Measurements from ENCODE around the gene RYR2. TPM values are rescaled to one million over a fixed set of nuclear protein-coding genes. Genes with fewer than 3 reads are reported as not detected.

Gene RYR2
- total and polyA plus RNA-seq, 7 donors: under 0.01 to 22.4 (median 6.1) TPM

DNA sequence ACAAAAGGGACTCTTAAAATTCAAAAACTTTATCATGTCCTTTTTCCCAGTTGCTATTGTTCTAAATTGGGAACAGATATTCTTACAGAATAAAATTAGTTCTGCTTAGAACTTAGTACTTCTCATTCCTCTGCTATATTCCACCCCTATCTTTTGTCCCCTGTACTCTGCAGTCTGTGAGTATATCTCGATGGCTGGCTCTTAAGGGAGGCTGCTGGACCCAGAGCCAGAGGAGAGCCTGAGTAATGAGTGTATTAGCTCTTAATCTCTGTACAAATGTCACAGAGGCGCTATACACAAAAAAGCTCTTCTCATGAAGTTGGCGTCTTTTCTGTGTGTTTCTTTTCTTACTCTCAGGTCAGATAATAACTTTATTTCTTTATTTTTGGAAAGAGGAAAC, 425.3 kb downstream of the RYR2 start:
- H3K9me3 ChIP-seq: no peaks in the 10 kb centered on the region
- H3K4me3 ChIP-seq: no peak overlapping the region
- intact Hi-C loops (cut with DNase I): no loop called here
- 58 to 62% methylated on average over 3 of the region's 3 CpGs for WGBS, 2 donors
- H3K27me3 ChIP-seq: no peaks in the 10 kb centered on the region
- no peak overlapping the region for H3K27ac ChIP-seq
- TF ChIP-seq, protein P1, sequence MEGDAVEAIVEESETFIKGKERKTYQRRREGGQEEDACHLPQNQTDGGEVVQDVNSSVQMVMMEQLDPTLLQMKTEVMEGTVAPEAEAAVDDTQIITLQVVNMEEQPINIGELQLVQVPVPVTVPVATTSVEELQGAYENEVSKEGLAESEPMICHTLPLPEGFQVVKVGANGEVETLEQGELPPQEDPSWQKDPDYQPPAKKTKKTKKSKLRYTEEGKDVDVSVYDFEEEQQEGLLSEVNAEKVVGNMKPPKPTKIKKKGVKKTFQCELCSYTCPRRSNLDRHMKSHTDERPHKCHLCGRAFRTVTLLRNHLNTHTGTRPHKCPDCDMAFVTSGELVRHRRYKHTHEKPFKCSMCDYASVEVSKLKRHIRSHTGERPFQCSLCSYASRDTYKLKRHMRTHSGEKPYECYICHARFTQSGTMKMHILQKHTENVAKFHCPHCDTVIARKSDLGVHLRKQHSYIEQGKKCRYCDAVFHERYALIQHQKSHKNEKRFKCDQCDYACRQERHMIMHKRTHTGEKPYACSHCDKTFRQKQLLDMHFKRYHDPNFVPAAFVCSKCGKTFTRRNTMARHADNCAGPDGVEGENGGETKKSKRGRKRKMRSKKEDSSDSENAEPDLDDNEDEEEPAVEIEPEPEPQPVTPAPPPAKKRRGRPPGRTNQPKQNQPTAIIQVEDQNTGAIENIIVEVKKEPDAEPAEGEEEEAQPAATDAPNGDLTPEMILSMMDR (IDR thresholded peaks at IDR 0.05): no peak
- no peak for TF ChIP-seq EP300 (IDR thresholded peaks at IDR 0.05)
- TF ChIP-seq POLR2AphosphoS5 (IDR thresholded peaks at IDR 0.05): no peak
- TF ChIP-seq POLR2A (IDR thresholded peaks at IDR 0.05): no peak
- H3K36me3 ChIP-seq: no peaks in the 10 kb centered on the region
- no peak for DNase-seq
- no peaks in the 10 kb centered on the region for H3K4me1 ChIP-seq

DNA sequence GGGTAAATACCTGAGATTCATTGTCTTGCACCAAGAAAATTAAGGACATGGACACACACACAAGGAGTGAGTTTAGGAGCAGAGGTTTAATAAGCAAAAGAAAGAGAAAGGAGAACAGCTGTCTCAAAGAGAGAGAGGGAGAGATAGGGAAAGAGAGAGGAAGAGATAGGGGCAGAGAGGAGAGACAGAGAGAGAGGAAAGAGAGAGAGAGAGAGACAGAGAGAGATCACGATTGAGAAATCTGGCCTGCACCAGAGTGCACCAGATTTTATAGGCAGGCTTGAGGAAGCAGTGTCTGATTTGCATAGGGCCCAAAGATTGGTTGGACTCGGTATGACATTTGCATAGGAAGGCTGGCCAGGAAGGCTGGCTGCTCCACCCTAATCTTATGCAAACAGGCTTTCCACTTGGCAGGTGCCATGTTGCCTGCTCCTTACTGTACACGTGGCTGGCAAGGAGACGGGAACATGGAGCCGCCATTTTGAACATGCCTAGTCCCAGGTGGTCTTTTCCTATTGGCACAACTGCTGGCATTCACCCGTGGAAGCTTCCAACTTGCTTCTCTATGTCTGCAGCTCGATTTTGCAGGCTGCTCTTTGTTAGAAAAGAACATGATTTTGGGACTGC, 428.8 kb downstream of the RYR2 start:
- H3K9me3 ChIP-seq: no peaks in the 10 kb centered on the region
- no peak overlapping the region for H3K4me3 ChIP-seq
- WGBS, 2 donors: 54 to 70% methylated on average over 7 of the region's 7 CpGs
- TF ChIP-seq POLR2A (IDR thresholded peaks at IDR 0.05): no peak
- no peak for TF ChIP-seq POLR2AphosphoS5 (IDR thresholded peaks at IDR 0.05)
- TF ChIP-seq, protein P1 (IDR thresholded peaks at IDR 0.05): no peak
- no peak for TF ChIP-seq EP300 (IDR thresholded peaks at IDR 0.05)
- DNase-seq: no peak
- H3K4me1 ChIP-seq: no peaks in the 10 kb centered on the region
- H3K36me3 ChIP-seq: no peaks in the 10 kb centered on the region
- H3K27me3 ChIP-seq: no peaks in the 10 kb centered on the region
- intact Hi-C loops (cut with DNase I): no loop called here
- H3K27ac ChIP-seq: no peak overlapping the region

DNA sequence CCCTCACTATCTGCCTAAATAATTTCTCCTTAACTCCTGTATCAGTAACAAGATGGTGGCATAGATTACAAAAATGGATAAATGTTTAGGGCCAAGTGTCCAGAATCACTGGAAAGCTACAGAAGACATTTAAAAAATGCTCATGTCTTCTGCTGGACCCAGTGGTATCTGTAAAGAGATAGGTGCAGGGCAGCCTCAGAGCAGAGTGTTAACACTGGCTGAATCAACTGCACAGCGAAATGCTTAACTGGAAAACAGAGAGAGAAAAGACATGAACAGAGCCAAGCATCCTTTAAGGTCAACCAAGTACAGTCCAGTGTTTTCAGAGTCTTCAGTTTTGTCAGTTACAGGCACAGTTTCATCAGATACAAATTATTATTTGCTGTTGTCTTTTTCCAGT, 429.4 kb downstream of the RYR2 start:
- intact Hi-C loops (cut with DNase I): no loop called here
- no peak for DNase-seq
- TF ChIP-seq EP300 (IDR thresholded peaks at IDR 0.05): no peak
- no peak for TF ChIP-seq POLR2AphosphoS5 (IDR thresholded peaks at IDR 0.05)
- TF ChIP-seq POLR2A (IDR thresholded peaks at IDR 0.05): no peak
- TF ChIP-seq, protein P1 (IDR thresholded peaks at IDR 0.05): no peak
- Histone ChIP-seq H3K27ac (no peak overlapping the region), H3K9me3 (no peaks in the 10 kb centered on the region), H3K4me1 (no peaks in the 10 kb centered on the region), H3K4me3 (no peak overlapping the region), H3K36me3 (no peaks in the 10 kb centered on the region), H3K27me3 (no peaks in the 10 kb centered on the region)
- WGBS, 2 donors: 0 to 62% methylated on average over 1 of the region's 1 CpG

DNA sequence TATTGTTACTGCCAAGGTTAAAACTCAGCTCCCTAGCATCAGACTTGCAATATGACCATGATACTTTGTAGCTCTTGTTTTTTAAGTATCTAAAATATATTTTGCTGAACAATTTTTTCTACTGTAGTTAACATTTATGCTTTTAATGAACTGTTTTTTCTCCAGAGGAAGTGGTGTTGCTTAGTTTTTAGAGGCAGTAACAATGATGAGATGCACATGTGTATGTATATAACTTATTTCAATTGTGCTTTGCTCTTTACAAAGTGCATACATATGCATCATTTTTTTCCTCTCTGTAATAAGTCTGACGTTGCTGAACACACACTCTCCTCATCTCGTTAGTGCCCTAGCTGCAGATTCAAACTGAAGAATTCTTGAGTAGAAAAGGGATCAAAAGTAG, 430.0 kb downstream of the RYR2 start:
- Histone ChIP-seq H3K27me3 (no peaks in the 10 kb centered on the region), H3K9me3 (no peaks in the 10 kb centered on the region), H3K27ac (no peak overlapping the region), H3K4me3 (no peak overlapping the region), H3K36me3 (no peaks in the 10 kb centered on the region), H3K4me1 (no peaks in the 10 kb centered on the region)
- TF ChIP-seq EP300 (IDR thresholded peaks at IDR 0.05) (no peak), POLR2A (IDR thresholded peaks at IDR 0.05) (no peak), POLR2AphosphoS5 (IDR thresholded peaks at IDR 0.05) (no peak)
- TF ChIP-seq, protein P1 (IDR thresholded peaks at IDR 0.05): no peak
- no peak for DNase-seq
- WGBS, 2 donors: 0 to 54% methylated on average over 2 of the region's 2 CpGs
- intact Hi-C loops (cut with DNase I): no loop called here

DNA sequence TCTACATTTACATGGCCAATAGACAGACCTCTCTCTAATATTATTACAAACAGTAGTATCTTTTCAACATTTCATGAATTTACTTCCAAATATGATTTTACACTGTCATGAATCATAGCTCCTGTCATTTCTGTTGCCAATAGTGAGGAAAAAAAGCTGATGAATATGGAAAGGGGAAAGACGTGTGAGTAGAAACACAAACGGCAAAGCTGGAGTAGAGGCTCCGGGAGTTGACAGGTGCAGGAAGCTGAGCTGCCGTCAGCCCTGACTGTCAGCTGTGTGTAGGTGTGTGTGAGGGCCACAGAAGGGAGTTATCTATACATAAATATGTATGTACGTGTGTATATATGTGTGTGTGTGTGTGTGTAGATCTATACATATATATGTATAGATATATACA, 431.9 kb downstream of the RYR2 start:
- no peaks in the 10 kb centered on the region for H3K9me3 ChIP-seq
- no peak overlapping the region for H3K4me3 ChIP-seq
- H3K27ac ChIP-seq: no peak overlapping the region
- H3K27me3 ChIP-seq: no peaks in the 10 kb centered on the region
- H3K4me1 ChIP-seq: no peaks in the 10 kb centered on the region
- intact Hi-C loops (cut with DNase I): no loop called here
- DNase-seq: no peak
- TF ChIP-seq POLR2A (IDR thresholded peaks at IDR 0.05): no peak
- TF ChIP-seq POLR2AphosphoS5 (IDR thresholded peaks at IDR 0.05): no peak
- TF ChIP-seq, protein P1 (IDR thresholded peaks at IDR 0.05): no peak
- no peak for TF ChIP-seq EP300 (IDR thresholded peaks at IDR 0.05)
- 83 to 88% methylated on average over 5 of the region's 5 CpGs for WGBS, 2 donors
- H3K36me3 ChIP-seq: no peaks in the 10 kb centered on the region
